Kidney (tissue), 14 donors: ENCODE measurements around the gene ILF2. TPM values are rescaled to one million over a fixed set of nuclear protein-coding genes. Genes with fewer than 3 reads are reported as not detected.

Experiments used
- DNase-seq, 5 donors: peaks; one replicate each; pipeline ENCODE4 v3.0.0-alpha.2; 2013 to 2020
- FAIRE-seq: peaks from 2 replicates; lab custom pipeline; 2012; peaks lifted over from hg19 to GRCh38; lab: Jason Lieb, UNC
- H3K27ac ChIP-seq, 2 donors: one replicate each; pipeline ENCODE4 v1.7.0; 2013; ENCODE audit warnings: low read depth in 2 of 2, low read length in 2 of 2, inconsistent platforms in 1 of 2
- H3K27me3 ChIP-seq: one replicate; pipeline ENCODE4 v1.7.1; 2013; ENCODE audit warnings: low read length, inconsistent platforms; ENCODE audit not compliant: control insufficient read depth, insufficient read depth
- H3K36me3 ChIP-seq, 3 donors: one replicate each; pipeline versions ENCODE4 v1.7.0 to v1.7.1; 2013; ENCODE audit warnings: low read length in 3 of 3, control low read depth in 1 of 3, inconsistent platforms in 1 of 3; ENCODE audit not compliant: insufficient read depth in 3 of 3, control insufficient read depth in 2 of 3
- H3K4me1 ChIP-seq, 3 donors: one replicate each; pipeline versions ENCODE4 v1.7.0 to v1.7.1; 2013; ENCODE audit warnings: low read length in 3 of 3, inconsistent platforms in 1 of 3, low read depth in 1 of 3; ENCODE audit not compliant: control insufficient read depth in 2 of 3, insufficient read depth in 2 of 3
- H3K4me3 ChIP-seq, 3 donors: one replicate each; pipeline versions ENCODE4 v1.7.0 to v1.8.1; 2013; ENCODE audit warnings: low read length in 3 of 3, control low read depth in 1 of 3, inconsistent platforms in 1 of 3
- H3K9ac ChIP-seq, 3 donors: one replicate each; pipeline versions ENCODE4 v1.7.0 to v1.7.1; 2013; ENCODE audit warnings: low read length in 3 of 3, control low read depth in 1 of 3, inconsistent platforms in 1 of 3
- H3K9me3 ChIP-seq, 3 donors: one replicate each; pipeline versions ENCODE4 v1.7.0 to v1.7.1; 2013; ENCODE audit warnings: low read length in 3 of 3, control low read depth in 1 of 3, inconsistent platforms in 1 of 3; ENCODE audit not compliant: control insufficient read depth in 2 of 3, insufficient read depth in 1 of 3
- CTCF ChIP-seq: IDR thresholded peaks from 3 replicates; pipeline ENCODE4 v1.5.1; 2012; ENCODE audit warnings: mild to moderate bottlenecking, moderate library complexity, borderline replicate concordance; ENCODE audit not compliant: insufficient read depth; ENCODE audit errors: extremely low read depth
- intact Hi-C: fragments of 100-400 bp; cut with DNase I; formaldehyde crosslinking; loops from one replicate; pipeline ENCODE4 v1.11.1; 2022
- polyA plus RNA-seq: library from polyadenylated mRNA; stranded (reverse); fragments of 350-450 nt; fragmentation: Illumina TruSeq; extraction: RNeasy Lipid Tissue Mini Kit (QIAGEN cat#74804); gene quantifications from one replicate; pipeline ENCODE4 v1.2.3, GENCODE V29; 2014; ENCODE audit warnings: low read depth, low replicate concordance; ENCODE audit not compliant: insufficient read depth
- total RNA-seq: library from RNA; stranded (reverse); fragmentation: NEBNext Ultra II Directional; extraction: Animal tissue kit (Norgen Biotek cat#: 25700); gene quantifications from one replicate; pipeline ENCODE4 v1.2.1, GENCODE V29; 2021
- donor health status: control.
- donor health status: control.
- donor health status: control.
- donor health status: control.
- donor health status: control.
- donor health status: DM: yes; HTN: yes; CAD: no.
- donor health status: Normal renal cell carcinoma (clear cell type).

Gene ILF2
- total and polyA plus RNA-seq, 2 donors from 2014 or later: 110 to 197 TPM

DNA sequence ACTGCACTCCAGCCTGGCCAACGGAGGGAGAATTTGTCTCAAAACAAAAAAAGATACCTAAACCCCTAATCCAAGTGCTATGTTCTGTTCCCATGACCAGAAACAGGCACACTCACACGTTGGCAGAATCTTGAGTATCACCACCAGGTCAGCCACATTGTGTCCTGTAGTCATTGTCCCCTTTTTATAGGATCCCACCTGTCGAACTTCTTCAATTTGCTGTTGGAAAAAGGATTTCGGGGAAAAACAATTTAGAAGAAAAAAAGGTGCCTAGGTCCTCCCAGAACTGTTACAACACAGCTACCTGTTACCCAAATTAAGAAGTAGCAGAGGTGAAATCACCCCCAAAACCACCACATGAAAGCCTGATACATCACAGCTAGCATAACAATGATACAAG, 3.4 kb downstream of the ILF2 start:
- Histone ChIP-seq H3K4me3 (no peak overlapping the region), H3K36me3 (peaks cover 18 to 60% (median 41%) of the 10 kb centered on the region in 3 donors), H3K27me3 (no peaks in the 10 kb centered on the region), H3K9ac (no peak overlapping the region), H3K9me3 (no peaks in the 10 kb centered on the region), H3K4me1 (peaks cover 0 to 14% (median 8%) of the 10 kb centered on the region in 3 donors), H3K27ac (no peak overlapping the region)
- intact Hi-C loops: no loop called here
- TF ChIP-seq CTCF: no peak
- FAIRE-seq (no peak), DNase-seq (no peak)

DNA sequence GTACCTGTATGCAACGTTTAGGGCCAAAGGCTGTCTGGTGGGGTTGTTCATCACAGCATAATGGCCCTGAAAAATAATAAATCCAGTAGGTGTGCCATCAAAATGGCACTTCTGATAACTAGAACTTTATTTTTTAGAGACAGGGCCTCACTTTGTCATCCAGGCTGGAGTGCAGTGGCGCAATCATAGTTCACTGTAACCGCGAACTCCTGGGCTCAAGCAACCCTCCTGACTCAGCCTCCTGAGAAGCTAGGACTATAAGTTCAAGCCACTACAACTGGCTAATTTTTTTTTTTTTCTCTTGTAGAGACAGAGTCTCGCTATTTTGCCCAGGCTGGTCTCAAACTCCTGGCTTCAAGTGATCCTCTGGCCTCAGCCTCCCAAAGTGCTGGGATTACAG, 7.6 kb downstream of the ILF2 start:
- peaks cover 19 to 77% (median 47%) of the 10 kb centered on the region in 3 donors for H3K36me3 ChIP-seq
- no peaks in the 10 kb centered on the region for H3K27me3 ChIP-seq
- FAIRE-seq: no peak
- H3K4me3 ChIP-seq: no peak overlapping the region
- intact Hi-C loops: no loop called here
- H3K27ac ChIP-seq: no peak overlapping the region
- H3K9ac ChIP-seq: no peak overlapping the region
- no peak for TF ChIP-seq CTCF
- no peak for DNase-seq
- H3K9me3 ChIP-seq: no peaks in the 10 kb centered on the region
- H3K4me1 ChIP-seq: peaks cover 0 to 13% (median 10%) of the 10 kb centered on the region in 3 donors

DNA sequence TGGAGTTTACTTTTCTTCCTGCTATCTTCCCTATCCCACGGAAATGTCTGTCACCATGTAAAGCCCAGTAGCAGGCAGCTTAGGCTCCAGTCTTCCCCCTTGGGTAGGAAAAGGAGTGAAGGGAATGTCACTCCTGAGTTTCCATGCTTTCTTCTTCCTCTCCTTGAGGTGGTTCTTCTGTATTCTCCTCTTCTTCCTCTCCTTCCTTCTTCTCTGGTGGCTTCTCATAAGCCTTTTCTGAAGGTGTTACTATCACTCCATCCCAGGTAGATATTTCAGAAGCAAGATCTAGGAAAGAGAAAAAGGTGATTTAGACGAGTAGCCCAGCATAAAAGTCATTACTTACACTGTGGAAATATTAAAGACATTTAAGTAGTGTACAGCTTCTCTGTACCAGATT, 8.5 kb downstream of the ILF2 start:
- no peaks in the 10 kb centered on the region for H3K9me3 ChIP-seq
- DNase-seq (no peak), FAIRE-seq (no peak)
- intact Hi-C loops: no loop called here
- H3K4me1 ChIP-seq: peaks cover 0 to 13% (median 10%) of the 10 kb centered on the region in 3 donors
- H3K4me3 ChIP-seq: no peak overlapping the region
- no peak overlapping the region for H3K27ac ChIP-seq
- H3K9ac ChIP-seq: no peak overlapping the region
- TF ChIP-seq CTCF: no peak
- peaks cover 13 to 68% (median 44%) of the 10 kb centered on the region in 3 donors for H3K36me3 ChIP-seq
- no peaks in the 10 kb centered on the region for H3K27me3 ChIP-seq
